ELR (cell line): ENCODE results near the gene TAF6L.
"Not testable (repeated sequence)": the region's sequence is repeated elsewhere in the genome, so short reads cannot be mapped to it uniquely, and the experiment has no call there.

Experiments
- DNase-seq: peaks from one replicate; pipeline ENCODE4 v3.0.0-alpha.2; 2015; ENCODE audit warnings: low read depth

The TAF6L gene, protein sequence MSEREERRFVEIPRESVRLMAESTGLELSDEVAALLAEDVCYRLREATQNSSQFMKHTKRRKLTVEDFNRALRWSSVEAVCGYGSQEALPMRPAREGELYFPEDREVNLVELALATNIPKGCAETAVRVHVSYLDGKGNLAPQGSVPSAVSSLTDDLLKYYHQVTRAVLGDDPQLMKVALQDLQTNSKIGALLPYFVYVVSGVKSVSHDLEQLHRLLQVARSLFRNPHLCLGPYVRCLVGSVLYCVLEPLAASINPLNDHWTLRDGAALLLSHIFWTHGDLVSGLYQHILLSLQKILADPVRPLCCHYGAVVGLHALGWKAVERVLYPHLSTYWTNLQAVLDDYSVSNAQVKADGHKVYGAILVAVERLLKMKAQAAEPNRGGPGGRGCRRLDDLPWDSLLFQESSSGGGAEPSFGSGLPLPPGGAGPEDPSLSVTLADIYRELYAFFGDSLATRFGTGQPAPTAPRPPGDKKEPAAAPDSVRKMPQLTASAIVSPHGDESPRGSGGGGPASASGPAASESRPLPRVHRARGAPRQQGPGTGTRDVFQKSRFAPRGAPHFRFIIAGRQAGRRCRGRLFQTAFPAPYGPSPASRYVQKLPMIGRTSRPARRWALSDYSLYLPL

DNA sequence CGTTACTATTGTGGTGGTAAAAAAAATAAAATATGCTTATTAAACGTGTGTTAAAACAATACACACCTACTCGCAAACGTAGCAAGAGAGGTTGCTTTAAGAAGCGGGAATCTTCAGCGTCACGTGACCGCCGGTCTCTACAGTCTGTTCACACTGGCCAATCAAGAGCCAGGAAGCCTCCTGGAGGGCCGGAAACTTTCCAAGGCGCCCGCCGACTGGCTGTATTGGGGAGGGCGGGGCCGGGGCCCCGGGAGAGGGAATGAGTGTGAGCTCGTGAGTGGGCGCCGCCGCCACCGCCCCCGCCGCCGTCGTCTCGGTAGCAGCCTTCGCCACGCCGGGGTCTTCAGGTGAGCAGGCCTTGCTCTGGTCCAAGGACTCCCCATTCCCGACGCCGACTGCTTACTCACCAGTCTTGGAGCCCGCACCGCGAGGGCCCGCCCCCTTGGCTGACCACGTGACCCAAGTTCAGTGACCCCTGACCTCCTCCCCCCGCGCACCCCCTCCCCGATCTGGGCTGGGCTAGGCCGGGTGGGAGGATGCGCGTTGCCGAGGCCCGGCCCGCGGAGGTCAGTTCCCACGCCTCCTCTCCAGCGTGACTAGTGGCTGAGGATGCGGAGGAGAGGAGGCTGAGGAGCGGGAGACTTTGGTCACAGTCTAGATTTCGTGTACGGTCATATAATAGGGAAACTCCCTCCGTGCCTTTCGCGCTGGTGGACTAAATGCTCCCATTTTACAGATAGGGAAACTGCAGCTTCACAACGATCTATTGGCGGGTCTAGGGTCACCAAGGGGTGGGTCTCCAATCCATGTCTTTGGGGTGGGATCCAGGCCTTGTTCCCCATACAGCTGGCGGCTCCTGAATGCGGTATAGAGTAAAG is at the start of gene TAF6L:
TAF6L (plus strand) TSS at position 253 of the 878 bp plus-strand sequence. CDS start 4,388 bp downstream, outside the sequence.
- DNase-seq: peak; percentile 97

DNA sequence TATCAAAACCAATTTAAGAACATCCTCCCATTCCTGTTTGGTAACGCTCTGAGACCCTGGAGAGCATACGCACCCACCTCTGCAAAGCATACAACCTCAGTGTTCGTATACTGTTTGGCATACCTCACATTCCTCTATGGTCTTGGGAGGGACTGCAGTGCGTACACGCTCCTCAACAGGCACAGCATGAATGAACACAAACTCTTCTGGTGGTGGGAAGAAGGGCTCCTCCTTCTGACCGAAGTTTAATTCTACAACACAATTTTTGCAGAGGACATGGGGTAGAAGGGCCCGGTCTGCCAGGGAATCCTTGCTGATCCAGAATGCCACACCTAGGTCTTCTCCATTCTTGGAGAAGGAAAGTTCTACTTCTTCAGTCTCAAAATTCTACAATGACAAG is 49.2 kb upstream of the TAF6L start:
- peak; percentile 30 for DNase-seq

DNA sequence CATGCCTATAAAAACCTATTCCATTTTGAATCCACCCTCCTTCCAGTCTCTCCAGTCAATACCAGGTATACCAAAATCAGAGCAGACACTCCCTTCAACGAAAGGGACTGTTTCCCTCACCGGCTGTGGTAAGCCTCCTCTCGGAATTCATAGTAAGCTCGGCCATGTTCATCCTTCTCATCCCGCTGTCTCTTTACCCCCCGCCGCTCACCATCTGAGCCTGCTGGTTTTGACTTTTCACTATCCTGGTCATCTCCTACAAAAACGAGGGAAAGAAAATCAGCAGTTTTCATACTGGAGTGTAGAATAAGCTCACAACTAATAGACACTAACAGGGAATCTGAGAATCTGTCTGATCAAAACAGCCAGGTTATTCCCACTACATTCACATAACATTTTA is 47.0 kb upstream of the TAF6L start:
- DNase-seq: no peak

DNA sequence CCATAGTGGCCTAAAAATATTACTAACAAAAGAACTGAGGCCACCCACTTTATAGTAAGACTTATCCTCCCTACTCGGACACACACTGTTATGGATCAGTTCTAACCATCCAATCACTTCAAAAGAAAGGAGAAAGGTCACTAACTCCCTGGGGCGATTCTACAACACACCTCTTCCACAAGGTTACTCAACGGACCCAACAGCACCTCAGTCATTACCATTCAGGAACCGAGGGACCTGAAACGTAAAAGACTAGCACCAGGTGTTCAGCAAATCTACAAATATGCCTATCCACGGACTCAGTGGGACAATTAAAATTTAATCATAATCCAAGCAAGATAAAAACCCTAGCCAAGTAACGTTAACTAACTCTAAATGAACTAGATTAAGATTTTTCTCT is 45.5 kb upstream of the TAF6L start:
- peak; percentile 58 for DNase-seq

DNA sequence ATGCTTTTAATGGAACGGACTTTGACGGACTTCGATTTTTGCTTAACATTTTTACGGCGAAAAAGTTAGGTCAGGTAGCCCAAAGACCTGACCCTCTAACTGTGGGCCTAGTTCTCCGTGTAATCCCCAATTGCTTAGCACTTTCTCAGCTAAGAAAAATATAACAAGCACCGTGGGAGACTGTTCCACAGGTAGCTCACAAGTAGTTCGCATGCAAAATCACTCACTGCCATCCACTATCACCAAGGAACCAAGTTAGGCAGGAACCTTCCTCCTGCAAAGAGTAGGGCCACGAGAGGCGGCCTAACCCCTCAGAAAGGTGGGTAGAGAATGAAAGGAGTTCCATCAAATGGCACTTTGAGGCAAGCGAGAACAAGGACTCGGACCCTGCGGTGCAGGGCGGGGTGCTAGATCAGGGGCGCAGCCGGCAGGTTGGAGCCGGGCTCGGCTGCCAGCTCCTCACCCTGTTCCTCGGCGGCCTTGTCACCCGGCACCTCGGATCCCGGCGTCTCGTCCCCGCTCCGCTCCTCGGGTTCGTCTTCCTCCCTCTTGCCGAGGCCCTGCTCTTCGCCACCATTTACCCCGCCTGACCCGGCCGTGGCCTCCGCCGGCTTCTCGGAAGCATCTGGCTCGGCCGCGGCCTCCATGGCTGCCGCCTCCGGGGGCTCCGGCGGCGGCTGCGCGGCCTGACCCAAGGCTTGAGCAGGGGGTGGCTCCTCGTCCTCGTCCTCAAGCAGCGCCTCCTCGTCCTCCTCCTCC is 44.9 kb upstream of the TAF6L start:
- no peak for DNase-seq

DNA sequence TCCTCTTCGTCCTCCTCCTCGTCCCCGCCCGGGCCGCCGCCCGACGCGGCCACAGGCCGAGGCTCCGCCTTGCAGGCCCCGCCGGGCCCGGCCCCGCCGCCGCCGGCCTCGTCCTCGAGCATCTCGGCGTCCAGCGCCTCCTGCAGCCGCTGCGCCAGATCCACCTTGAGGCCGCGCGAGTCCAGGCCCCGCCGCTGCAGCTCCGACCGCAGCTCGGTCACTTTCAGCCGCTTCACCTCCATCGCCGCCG is 44.4 kb upstream of the TAF6L start:
- no peak for DNase-seq

DNA sequence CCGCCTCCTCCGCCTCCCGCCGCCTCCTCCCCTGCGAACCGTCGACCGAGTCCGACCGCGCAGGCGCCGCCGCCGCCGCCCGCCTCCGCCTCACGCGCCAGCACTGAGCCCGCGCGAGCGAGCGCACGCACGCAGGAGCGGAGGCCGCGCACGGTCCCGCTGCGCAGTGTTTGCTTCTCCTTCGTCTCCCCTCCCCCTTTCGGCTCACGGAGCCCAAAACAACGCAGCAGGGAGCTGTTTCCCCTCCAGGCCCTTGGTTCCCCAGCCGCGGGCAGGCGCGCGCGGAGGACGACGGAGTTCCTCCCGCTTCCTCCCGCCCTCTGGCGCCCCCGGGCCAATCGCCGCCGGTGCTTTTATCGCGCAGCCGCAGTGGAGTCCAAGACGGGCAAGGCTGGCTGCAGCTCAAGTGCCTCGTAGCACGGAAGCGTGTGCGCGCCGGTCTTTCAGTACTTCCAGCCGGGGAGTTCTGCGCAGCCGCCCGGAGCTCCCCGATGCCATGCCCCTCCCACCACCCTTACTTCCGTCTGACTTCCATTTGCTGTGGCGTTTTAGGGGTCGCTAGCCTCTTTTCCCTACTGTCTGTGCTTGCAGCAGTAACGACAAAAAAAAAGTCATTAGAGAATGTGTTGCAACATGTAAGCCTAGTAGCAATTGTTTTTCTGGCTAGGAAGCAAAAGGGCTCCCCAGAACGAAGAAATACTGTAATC is 43.9 kb upstream of the TAF6L start, which contains the start of gene HNRNPUL2:
HNRNPUL2 (minus strand) TSS at position 293 of the 707 bp plus-strand sequence. CDS start 301 bp downstream, outside the sequence.
- DNase-seq: peak; percentile 99

DNA sequence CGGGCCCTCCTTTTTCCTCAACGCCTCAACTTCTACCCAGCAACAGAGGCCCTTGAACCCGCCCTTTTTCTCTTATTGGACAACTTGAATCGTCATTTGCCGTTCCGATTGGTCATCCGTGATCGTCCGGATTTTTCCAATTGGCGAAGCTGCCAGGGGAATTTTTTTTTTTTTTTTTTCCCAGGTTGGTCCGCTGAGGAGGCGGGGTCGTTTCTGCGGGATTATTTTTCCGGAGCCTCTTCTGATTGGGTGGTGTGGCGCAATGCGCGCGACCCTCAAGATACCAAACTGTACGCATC is 43.4 kb upstream of the TAF6L start:
- DNase-seq: peak; percentile 99

DNA sequence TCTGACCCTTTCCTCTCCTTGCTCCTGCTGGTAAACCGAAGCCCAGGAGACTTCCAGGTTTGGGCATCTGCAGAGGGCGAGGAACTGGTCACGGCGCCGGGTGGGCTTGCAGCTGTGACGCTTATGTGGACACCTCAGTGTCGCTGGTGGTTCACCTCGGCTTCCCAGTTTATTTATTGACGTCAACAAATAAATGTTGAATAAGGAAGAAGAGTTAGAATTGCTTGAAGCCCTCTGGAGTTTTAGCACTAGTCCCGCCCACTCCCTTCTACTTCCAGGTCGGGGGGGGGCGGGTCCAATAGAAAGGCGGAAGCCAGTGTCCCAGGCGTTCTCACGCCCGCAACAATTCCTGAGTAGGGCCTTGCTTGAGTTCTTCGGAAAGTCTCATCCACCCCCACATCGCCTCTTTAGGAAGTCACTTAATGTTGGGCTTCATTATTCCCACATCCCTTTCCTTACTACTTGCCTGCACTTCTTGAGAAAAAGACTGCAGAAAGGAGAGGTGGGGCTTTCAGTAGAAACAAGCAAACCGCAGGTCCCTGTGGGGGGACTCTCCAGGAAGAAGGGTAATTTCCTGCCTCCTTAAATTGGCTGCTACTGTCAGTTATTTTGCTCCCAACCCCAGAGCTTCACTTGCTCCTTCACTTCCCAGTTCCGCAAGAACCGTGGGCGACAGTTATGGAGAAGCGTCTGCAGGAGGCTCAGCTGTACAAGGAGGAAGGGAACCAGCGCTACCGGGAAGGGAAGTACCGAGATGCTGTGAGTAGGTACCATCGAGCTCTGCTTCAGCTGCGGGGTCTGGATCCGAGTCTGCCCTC is 42.8 kb upstream of the TAF6L start, which contains the start of gene TTC9C:
TTC9C (plus strand) TSS at position 316 of the 818 bp plus-strand sequence; CDS start at position 679, 363 bp downstream.
- DNase-seq: peak; percentile 93

DNA sequence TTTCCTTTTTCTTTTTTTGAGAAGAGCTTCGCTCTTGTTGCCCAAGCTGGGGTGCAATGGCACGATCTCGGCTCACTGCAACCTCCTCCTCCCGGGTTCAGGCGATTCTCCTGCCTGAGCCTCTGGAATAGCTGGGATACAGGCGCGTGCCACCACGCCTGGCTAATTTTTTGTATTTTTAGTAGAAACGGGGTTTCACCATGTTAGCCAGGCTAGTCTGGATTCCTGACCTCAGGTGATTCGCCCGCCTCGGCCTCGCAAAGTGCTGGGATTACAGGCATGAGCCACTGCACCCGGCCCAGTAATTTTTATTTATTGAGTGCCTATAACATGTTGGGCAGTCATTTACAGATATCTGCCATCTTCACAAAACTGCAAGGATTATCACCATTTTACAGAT is 41.1 kb upstream of the TAF6L start:
- DNase-seq: not testable (repeated sequence)

DNA sequence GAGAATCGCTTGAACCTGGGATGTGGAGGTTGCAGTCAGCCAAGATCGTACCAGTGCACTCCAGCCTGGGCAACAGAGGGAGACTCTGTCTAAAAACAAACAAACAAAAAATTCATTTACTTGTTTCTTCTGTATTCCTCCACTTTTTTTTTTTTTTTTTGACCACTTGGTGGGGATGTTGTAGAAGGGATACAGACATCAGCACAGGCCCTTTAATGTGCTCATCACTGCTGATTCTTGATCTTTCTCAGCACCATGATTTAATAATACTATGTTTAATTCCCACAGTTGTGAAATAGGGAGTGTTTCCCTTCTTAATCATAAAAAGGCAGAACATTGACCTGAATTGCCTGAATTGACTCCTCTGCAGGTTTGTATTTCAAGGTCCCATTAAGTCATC is 38.4 kb upstream of the TAF6L start:
- DNase-seq: peak; percentile 61

DNA sequence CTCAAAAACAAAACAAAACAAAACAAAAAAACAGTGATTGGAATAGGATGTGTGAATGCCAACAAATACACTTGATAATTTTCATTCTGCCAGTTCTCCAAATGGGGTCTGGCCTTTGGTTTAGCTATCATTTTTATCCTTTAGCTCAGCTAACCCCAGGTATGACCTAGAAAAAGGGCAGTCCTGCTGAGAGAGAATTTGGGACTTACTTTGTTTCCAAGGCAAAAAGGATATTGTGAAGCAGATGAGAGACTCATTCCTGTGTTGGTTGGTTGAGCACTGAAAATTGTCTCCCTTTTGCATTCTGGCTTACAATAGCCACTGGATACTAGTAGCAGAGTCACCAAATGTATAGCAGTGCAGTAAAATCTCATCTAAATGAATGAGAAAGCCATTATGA is 34.0 kb upstream of the TAF6L start:
- DNase-seq: no peak

DNA sequence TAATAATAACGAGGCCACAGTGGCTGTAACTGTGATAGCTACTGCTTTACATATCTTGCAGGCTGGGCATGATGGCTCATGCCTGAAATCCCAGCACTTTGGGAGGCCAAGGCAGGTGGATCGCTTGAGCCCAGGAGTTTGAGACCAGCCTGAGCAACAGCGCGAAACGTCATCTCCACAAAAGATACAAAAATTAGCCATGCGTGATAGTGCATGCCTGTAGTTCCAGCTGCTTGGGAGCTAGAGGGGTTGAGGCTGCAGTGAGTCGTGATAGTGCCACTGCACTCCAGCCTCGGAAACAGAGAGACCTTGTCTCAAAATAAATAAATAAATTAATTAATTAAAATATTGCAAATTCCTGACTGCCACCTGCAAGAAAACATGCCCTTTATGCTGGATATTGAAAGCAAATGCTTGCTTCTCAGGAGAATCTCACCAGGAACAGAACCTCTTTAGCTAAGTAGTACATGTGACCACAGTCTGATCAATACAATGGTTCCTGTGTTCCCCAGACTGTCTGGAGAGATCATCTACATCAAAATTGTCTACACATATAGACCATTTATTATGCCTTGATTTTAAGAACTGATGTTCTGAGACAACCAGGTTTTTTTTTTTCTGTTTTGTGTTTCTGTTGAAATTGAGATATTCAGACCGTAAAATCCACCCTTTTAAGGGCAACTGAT is 23.6 kb upstream of the TAF6L start:
- DNase-seq: no peak

DNA sequence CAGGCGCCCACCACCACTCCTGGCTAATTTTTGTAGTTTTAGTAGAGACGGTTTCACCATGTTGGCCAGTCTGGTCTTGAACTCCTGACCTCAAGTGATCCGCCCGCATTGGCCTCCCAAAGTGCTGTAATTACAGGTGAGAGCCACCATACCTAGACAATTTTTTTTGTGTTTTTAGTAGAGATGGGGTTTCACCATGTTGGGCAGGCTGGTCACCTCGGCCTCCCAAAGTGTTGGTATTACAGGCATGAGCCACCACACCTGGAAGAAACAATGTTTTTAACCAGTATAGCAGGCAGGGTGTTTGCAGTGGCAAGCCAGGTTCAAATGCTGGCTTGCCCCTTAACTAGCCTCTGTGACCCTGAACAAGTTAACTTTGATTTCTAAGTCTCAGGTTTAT is 21.3 kb upstream of the TAF6L start:
- DNase-seq: not testable (repeated sequence)

DNA sequence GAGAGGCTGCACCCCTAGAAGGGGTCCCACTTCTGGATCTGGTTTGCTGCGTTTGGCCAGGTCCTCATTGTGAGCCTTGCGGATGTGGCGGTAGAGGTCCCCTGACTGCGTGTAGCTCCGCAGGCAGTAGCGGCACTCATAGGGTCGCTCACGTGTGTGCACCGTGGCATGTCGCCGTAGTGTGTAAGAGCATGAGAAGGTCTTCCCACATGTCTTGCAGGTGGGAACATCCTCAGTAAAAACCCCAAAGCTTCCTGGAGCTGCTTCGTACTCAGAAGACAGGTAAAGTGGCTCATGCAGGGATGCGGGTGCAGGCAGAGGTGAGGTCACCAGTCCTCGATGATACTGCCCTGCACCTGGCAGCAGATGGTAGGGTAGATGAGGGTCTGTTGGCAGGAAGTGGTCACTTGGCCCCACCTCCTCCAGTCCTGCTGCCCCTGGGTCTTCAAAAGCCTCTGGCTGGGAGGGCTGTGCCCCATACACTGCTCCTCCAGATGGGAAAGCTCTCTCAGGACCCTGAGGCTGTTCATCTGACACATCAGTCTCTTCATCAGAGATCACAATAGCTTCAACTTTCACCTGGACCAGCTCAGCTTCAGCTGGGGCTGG is 18.9 kb upstream of the TAF6L start:
- no peak for DNase-seq

DNA sequence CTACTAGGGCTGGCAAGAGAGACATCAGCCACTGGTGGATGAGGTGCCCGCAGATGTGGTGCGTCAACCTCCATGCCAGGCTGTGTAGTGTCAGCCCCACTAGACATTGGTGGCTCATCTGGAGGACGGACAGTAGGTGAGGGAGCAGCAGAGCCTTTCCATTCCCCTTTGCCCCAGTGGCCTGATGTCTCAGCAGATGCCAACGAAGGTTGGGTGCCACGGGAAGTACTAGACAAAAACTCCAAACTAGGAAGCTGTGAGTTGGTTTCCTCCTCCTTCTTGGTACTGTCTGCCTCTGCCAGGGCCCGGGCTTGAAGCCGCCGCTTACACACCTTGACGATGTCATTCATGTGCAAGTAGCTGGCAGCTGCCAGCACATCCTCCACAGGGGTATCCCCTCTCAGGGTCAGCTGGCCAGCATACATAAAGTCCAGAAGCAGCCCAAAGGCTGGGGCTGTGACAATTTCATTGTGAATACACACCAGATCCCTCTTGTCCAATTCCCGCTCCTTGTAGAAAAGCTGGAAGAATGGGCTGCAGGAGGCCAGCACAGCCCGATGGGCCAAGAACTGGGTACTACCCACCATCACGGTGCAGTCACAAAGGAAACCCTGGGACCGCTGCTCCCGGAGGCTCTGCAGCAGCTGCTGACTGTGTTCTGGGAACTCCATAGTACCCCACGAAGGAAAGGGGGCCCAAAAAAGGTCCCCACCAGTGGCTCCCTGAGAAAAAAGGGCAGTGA is 18.0 kb upstream of the TAF6L start:
- DNase-seq: no peak

DNA sequence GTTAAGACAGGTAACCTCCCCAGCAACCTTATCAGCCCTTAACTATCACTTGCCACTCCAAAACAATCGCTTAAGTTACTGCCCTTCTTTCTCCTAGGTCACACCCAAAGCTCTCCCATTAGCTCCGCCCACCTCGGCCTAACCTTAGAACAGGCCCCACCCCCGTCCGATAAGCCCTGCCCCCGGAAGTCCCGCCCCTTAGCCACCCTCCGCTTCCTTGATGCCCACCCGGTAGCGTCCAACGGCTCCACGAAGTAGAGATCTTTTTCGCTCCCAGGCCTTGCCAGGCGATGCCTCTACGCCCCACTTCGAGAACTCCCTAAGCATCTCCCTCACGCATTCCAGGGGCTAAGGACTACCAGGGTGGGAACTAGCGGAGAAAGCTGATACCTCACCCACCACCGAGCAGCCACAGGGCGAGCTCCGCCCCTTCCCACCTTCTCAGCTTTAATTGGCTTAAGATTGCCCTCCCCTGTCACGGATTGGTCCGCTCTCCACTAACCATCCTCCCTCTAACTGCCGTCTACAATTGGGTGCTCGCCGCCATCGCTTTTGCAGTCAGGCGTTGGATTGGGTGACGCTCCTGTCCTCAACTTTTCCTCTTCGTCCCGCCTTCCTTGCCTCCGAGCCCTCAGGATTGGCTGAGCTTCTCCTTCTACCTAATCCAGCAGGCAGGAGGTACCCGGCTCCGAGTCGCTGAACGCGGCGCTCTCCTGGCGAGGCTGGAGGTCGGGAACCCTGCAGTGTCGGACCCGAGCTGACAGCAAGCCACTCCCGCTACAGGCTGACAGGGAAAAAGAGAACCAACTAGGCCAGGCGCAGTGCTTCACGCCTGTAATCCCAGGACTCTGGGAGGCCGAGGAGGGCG is 17.2 kb upstream of the TAF6L start, which contains the start of gene ZBTB3:
ZBTB3 (minus strand) TSS at position 425 of the 868 bp plus-strand sequence. CDS start 496 bp downstream, outside the sequence.
- DNase-seq: peak; percentile 99
